SK-N-MC (cell line): ENCODE measurements around the gene PLN.

Source experiments
- DNase-seq: peaks from one replicate; pipeline ENCODE4 v3.0.0-alpha.2; 2011; ENCODE audit warnings: low read depth, low spot score
- H3K27ac ChIP-seq: fragments of 200-600 bp; sonication (generic); 2 replicates; pipeline ENCODE4 v1.5.1; 2016; ENCODE audit warnings: mixed run types
- H3K36me3 ChIP-seq: fragments of 200-600 bp; sonication (generic); 2 replicates; pipeline ENCODE4 v1.6.1; 2017; ENCODE audit warnings: antibody characterized with exemption, low read length, mixed read lengths; ENCODE audit not compliant: insufficient read depth
- H3K4me3 ChIP-seq: fragments of 200-600 bp; sonication (generic); 2 replicates; pipeline ENCODE4 v1.5.1; 2016
- H3K9ac ChIP-seq: fragments of 200-600 bp; sonication (generic); 2 replicates; pipeline ENCODE4 v1.8.0; 2017; ENCODE audit warnings: mixed run types, mixed read lengths; ENCODE audit not compliant: insufficient read length
- H3K9me3 ChIP-seq: fragments of 200-600 bp; sonication (generic); 2 replicates; pipeline ENCODE4 v1.6.1; 2017; ENCODE audit warnings: low read depth, mild to moderate bottlenecking, antibody characterized with exemption, low read length, moderate library complexity, mixed read lengths
- EZH2 ChIP-seq: fragments of 200-600 bp; sonication (generic); IDR thresholded peaks from one replicate; pipeline ENCODE4 v1.6.1; 2017; ENCODE audit warnings: antibody characterized with exemption
- FOXP2 ChIP-seq: optimal IDR thresholded peaks from 2 replicates; pipeline ENCODE3; 2011; ENCODE audit warnings: mild to moderate bottlenecking, moderate library complexity; ENCODE audit not compliant: insufficient read depth; ENCODE audit errors: extremely low read length, control extremely low read depth
- POLR2AphosphoS5 ChIP-seq: IDR thresholded peaks from 2 replicates; pipeline ENCODE4 v1.6.1; 2012; ENCODE audit warnings: mild to moderate bottlenecking, low read depth, low read length, borderline replicate concordance

PLN gene

GRCh38 chr6:118565311-118565960 lies 17.3 kb downstream of the PLN start:
- TF ChIP-seq POLR2AphosphoS5, result no peak
- no peak for TF ChIP-seq EZH2
- TF ChIP-seq FOXP2, result no peak
- H3K9ac ChIP-seq, result no peak overlapping the region
- DNase-seq, result no peak

GRCh38 chr6:118567974-118568373 lies 19.9 kb downstream of the PLN start:
- DNase-seq, result no peak

More at GRCh38 chr6:118565311-118565960, 17.3 kb downstream of the PLN start:
- Histone ChIP-seq H3K36me3 (no peaks in the 10 kb centered on the region), H3K4me3 (no peak overlapping the region), H3K27ac (no peak overlapping the region), H3K9me3 (no peaks in the 10 kb centered on the region)

GRCh38 chr6:118569498-118569897 lies 21.4 kb downstream of the PLN start:
- H3K9ac ChIP-seq, result no peak overlapping the region
- no peak overlapping the region for H3K27ac ChIP-seq
- H3K9me3 ChIP-seq, result 0 out of 2 replicates have a peak, but pooled peaks cover 6% of the 10 kb centered on the region
- DNase-seq, result no peak
- no peaks in the 10 kb centered on the region for H3K36me3 ChIP-seq
- no peak overlapping the region for H3K4me3 ChIP-seq
- TF ChIP-seq EZH2 (no peak), FOXP2 (no peak), POLR2AphosphoS5 (no peak)

More at GRCh38 chr6:118567974-118568373, 19.9 kb downstream of the PLN start:
- no peak overlapping the region for H3K27ac ChIP-seq
- no peaks in the 10 kb centered on the region for H3K36me3 ChIP-seq
- no peak overlapping the region for H3K4me3 ChIP-seq
- no peaks in the 10 kb centered on the region for H3K9me3 ChIP-seq
- TF ChIP-seq EZH2, result no peak
- TF ChIP-seq POLR2AphosphoS5, result no peak
- TF ChIP-seq FOXP2, result no peak
- H3K9ac ChIP-seq, result no peak overlapping the region

GRCh38 chr6:118571121-118571520 lies 23.0 kb downstream of the PLN start:
- H3K9me3 ChIP-seq, result 0 out of 2 replicates have a peak, but pooled peaks cover 6% of the 10 kb centered on the region
- DNase-seq, result no peak
- TF ChIP-seq EZH2 (no peak), FOXP2 (no peak), POLR2AphosphoS5 (no peak)

GRCh38 chr6:118574051-118574865 lies 26.2 kb downstream of the PLN start:
- Histone ChIP-seq H3K36me3 (no peaks in the 10 kb centered on the region), H3K9me3 (0 out of 2 replicates have a peak, but pooled peaks cover 6% of the 10 kb centered on the region), H3K27ac (no peak overlapping the region), H3K4me3 (no peak overlapping the region), H3K9ac (no peak overlapping the region)
- no peak for DNase-seq
- TF ChIP-seq POLR2AphosphoS5 (no peak), FOXP2 (no peak), EZH2 (no peak)

More at GRCh38 chr6:118571121-118571520, 23.0 kb downstream of the PLN start:
- Histone ChIP-seq H3K4me3 (no peak overlapping the region), H3K27ac (no peak overlapping the region), H3K36me3 (no peaks in the 10 kb centered on the region), H3K9ac (no peak overlapping the region)

GRCh38 chr6:118577972-118578371 lies 29.9 kb downstream of the PLN start:
- H3K36me3 ChIP-seq, result no peaks in the 10 kb centered on the region
- no peak overlapping the region for H3K9ac ChIP-seq
- TF ChIP-seq EZH2, result no peak
- no peak for TF ChIP-seq POLR2AphosphoS5
- TF ChIP-seq FOXP2, result no peak
- no peak overlapping the region for H3K4me3 ChIP-seq
- DNase-seq, result no peak
- H3K27ac ChIP-seq, result no peak overlapping the region
- H3K9me3 ChIP-seq, result 0 out of 2 replicates have a peak, but pooled peaks cover 6% of the 10 kb centered on the region

GRCh38 chr6:118578617-118579016 lies 30.5 kb downstream of the PLN start:
- 0 out of 2 replicates have a peak, but pooled peaks cover 6% of the 10 kb centered on the region for H3K9me3 ChIP-seq
- no peak overlapping the region for H3K27ac ChIP-seq
- no peak for DNase-seq
- H3K36me3 ChIP-seq, result no peaks in the 10 kb centered on the region
- H3K4me3 ChIP-seq, result no peak overlapping the region
- H3K9ac ChIP-seq, result no peak overlapping the region
- no peak for TF ChIP-seq EZH2
- no peak for TF ChIP-seq POLR2AphosphoS5
- no peak for TF ChIP-seq FOXP2

GRCh38 chr6:118579786-118580185 lies 31.7 kb downstream of the PLN start:
- no peak for DNase-seq
- H3K9me3 ChIP-seq, result no peaks in the 10 kb centered on the region
- TF ChIP-seq POLR2AphosphoS5, result no peak
- TF ChIP-seq EZH2, result no peak
- TF ChIP-seq FOXP2, result no peak

More at GRCh38 chr6:118579786-118580185, 31.7 kb downstream of the PLN start:
- Histone ChIP-seq H3K4me3 (no peak overlapping the region), H3K9ac (no peak overlapping the region), H3K27ac (no peak overlapping the region), H3K36me3 (no peaks in the 10 kb centered on the region)
